ENCODE measurements around the gene TSPAN15. TPM values are rescaled to one million over a fixed set of nuclear protein-coding genes. Genes with fewer than 3 reads are reported as not detected.
A peak's percentile ranks its signal among the peaks of the same experiment; 100 is the strongest.
"Not testable (repeated sequence)": the region's sequence is repeated elsewhere in the genome, so short reads cannot be mapped to it uniquely, and the experiment has no call there.

Gene TSPAN15
- polyA plus RNA-seq, 4 donors = 43.2 to 72.1 (median 47.7) TPM

DNA sequence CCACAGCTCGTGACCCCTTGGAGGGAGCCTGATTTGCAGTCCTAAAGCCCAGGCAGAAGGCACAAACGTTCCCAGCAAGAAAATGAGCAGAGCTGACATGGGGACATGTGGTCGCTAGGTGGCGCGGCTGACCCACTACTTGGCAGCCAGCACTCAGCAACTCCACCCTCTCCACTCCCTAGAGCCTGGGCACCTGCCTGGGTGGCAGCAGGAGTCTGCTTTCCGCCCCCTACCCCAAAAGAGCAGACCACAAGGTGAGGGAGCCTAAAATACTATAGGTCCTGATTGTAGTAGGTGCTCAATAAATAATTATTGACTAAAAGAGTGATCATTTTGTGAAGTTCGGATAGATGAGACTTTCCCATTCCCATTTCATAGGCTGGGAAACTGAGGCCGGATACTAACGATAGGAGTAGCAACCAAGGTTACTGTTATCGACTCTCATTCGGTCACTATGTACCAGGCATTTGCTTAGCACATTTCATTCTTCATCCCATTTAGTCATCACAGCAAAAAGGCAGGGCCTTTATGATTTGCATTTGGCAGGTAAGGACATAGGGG, 64.5 kb downstream of the TSPAN15 start:
- DNase-seq (peak; percentile 76 to 78), FAIRE-seq (no peak)
- H3K36me3 ChIP-seq (ENCODE audit: control insufficient read depth in 3 of 3, insufficient read depth in 2 of 3, low read depth in 1 of 3, low read length in 3 of 3) = no peaks in the 10 kb centered on the region

DNA sequence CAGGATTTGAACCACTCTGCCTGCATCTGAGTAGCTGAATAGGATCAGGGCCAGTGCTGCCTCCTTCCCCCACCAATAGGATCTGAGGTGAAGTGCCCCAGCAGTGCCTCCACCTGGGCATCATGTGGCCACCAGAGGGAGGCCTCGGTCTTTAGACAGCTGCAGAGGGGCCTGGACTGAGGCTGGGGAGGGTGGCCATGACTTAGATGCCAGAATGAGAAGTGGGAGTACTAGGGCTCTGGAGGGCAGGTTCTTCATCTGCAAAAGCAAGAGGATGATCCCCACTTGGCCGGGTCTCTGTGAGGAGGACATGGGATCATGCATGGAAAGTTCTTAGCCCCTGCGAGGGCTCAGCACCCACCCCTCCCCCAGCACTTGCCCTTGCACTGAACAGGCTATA, 65.1 kb downstream of the TSPAN15 start:
- no peak overlapping the region for H3K27ac ChIP-seq (ENCODE audit: low read depth in 1 of 3, low read length in 2 of 3)
- no peaks in the 10 kb centered on the region for H3K4me1 ChIP-seq (ENCODE audit: control insufficient read depth in 3 of 3, insufficient read depth in 2 of 3, low read depth in 1 of 3, low read length in 2 of 3)
- no peaks in the 10 kb centered on the region for H3K36me3 ChIP-seq (ENCODE audit: control insufficient read depth in 3 of 3, insufficient read depth in 2 of 3, low read depth in 1 of 3, low read length in 3 of 3)
- no peaks in the 10 kb centered on the region for H3K9me3 ChIP-seq (ENCODE audit: control insufficient read depth in 2 of 2, insufficient read depth in 1 of 2, low read depth in 1 of 2, low read length in 1 of 2)
- no peak for FAIRE-seq
- H3K4me3 ChIP-seq (ENCODE audit: low read depth in 1 of 3, low read length in 3 of 3) = no peak overlapping the region
- DNase-seq = peak in 1 of 2 donors; percentile 10
- 34 to 45% (median 37%) methylated on average over 3 of the region's 3 CpGs for WGBS, 3 donors
- H3K27me3 ChIP-seq (ENCODE audit: control insufficient read depth in 3 of 3, insufficient read depth in 3 of 3, low read length in 3 of 3) = no peaks in the 10 kb centered on the region

More for the DNA sequence above, 64.5 kb downstream of the TSPAN15 start:
- H3K27me3 ChIP-seq (ENCODE audit: control insufficient read depth in 3 of 3, insufficient read depth in 3 of 3, low read length in 3 of 3) = no peaks in the 10 kb centered on the region
- H3K4me1 ChIP-seq (ENCODE audit: control insufficient read depth in 3 of 3, insufficient read depth in 2 of 3, low read depth in 1 of 3, low read length in 2 of 3) = no peaks in the 10 kb centered on the region
- no peak overlapping the region for H3K4me3 ChIP-seq (ENCODE audit: low read depth in 1 of 3, low read length in 3 of 3)
- H3K27ac ChIP-seq (ENCODE audit: low read depth in 1 of 3, low read length in 2 of 3) = no peak overlapping the region
- H3K9me3 ChIP-seq (ENCODE audit: control insufficient read depth in 2 of 2, insufficient read depth in 1 of 2, low read depth in 1 of 2, low read length in 1 of 2) = no peaks in the 10 kb centered on the region
- 28 to 30% (median 28%) methylated on average over 11 of the region's 11 CpGs for WGBS, 3 donors

DNA sequence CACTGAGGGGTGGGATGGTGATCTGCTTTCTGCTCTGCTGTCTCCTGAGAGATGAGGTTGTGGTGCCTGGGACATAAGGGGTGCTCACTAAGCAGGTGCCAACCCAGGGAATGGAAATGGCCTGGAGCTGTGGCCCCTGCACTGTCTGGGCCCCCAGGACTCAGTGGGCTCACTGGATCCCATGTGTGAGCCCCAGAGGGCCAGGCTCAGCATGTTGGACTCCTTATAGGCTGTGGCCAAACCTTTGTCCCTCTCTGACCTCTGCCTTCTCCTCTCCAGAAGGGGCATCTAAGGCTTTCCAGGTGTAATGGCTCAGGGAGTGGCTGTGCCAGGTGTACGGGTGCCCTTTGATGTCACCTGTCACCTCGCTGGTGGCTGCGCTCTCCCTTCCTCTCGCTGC, 65.5 kb downstream of the TSPAN15 start:
- FAIRE-seq (no peak), DNase-seq (no peak)
- WGBS, 3 donors = 19 to 70% (median 33%) methylated on average over 4 of the region's 4 CpGs
- Histone ChIP-seq H3K27me3 (ENCODE audit: control insufficient read depth in 3 of 3, insufficient read depth in 3 of 3, low read length in 3 of 3) (no peaks in the 10 kb centered on the region), H3K9me3 (ENCODE audit: control insufficient read depth in 2 of 2, insufficient read depth in 1 of 2, low read depth in 1 of 2, low read length in 1 of 2) (no peaks in the 10 kb centered on the region), H3K4me1 (ENCODE audit: control insufficient read depth in 3 of 3, insufficient read depth in 2 of 3, low read depth in 1 of 3, low read length in 2 of 3) (no peaks in the 10 kb centered on the region), H3K36me3 (ENCODE audit: control insufficient read depth in 3 of 3, insufficient read depth in 2 of 3, low read depth in 1 of 3, low read length in 3 of 3) (no peaks in the 10 kb centered on the region), H3K4me3 (ENCODE audit: low read depth in 1 of 3, low read length in 3 of 3) (no peak overlapping the region), H3K27ac (ENCODE audit: low read depth in 1 of 3, low read length in 2 of 3) (no peak overlapping the region)

DNA sequence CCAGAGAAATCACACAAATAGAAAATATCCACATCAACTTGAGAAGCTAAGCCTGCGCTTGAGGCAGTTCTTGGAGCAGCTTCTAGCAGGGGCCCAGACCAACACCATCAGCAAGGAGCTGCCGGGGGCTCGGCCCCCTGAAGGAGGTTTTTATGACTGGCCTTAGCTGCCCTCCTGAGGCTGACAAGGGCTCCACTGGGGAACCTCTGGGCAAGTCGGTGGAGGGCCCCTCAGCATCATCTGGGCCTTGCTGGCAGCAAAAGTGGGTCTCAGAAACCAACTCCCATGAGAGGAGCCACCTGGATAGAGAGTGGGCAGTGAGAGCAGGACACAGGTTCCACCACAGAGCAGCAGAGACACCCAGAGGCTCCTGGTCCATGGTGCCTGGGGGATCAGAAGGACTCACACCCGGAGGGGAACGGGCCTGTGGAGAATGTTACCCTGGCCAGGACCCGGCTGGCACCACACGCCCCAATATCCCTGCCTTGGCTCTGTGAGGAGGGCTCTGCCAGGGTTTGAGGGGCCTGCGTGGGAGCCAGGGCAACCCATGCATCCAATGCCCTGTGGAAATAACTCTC, 66.1 kb downstream of the TSPAN15 start:
- no peaks in the 10 kb centered on the region for H3K4me1 ChIP-seq (ENCODE audit: control insufficient read depth in 3 of 3, insufficient read depth in 2 of 3, low read depth in 1 of 3, low read length in 2 of 3)
- H3K27me3 ChIP-seq (ENCODE audit: control insufficient read depth in 3 of 3, insufficient read depth in 3 of 3, low read length in 3 of 3) = no peaks in the 10 kb centered on the region
- H3K36me3 ChIP-seq (ENCODE audit: control insufficient read depth in 3 of 3, insufficient read depth in 2 of 3, low read depth in 1 of 3, low read length in 3 of 3) = no peaks in the 10 kb centered on the region
- H3K27ac ChIP-seq (ENCODE audit: low read depth in 1 of 3, low read length in 2 of 3) = no peak overlapping the region
- no peaks in the 10 kb centered on the region for H3K9me3 ChIP-seq (ENCODE audit: control insufficient read depth in 2 of 2, insufficient read depth in 1 of 2, low read depth in 1 of 2, low read length in 1 of 2)
- no peak for DNase-seq
- 84 to 85% (median 84%) methylated on average over 9 of the region's 9 CpGs for WGBS, 3 donors
- H3K4me3 ChIP-seq (ENCODE audit: low read depth in 1 of 3, low read length in 3 of 3) = no peak overlapping the region
- no peak for FAIRE-seq

DNA sequence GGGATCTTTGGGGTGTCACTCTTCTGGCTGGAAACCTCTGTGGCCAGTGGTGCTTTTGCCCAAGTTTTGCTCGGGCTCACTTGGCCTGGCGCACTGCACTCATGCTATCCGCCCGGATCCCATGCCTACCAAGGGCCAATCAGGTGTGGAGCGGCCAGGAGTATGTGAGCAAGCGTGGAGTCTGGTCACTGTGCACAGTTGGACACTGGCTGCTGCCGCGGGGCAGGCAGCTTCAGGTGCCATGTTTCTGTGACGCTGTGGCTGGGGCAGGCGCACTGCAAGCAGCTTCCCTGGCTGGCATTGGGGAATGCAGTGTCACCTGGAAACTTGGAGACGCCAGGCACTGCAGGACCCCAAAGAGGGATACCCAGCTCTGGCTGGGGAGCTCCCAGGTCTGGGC, 76.7 kb downstream of the TSPAN15 start:
- Histone ChIP-seq H3K36me3 (ENCODE audit: control insufficient read depth in 3 of 3, insufficient read depth in 2 of 3, low read depth in 1 of 3, low read length in 3 of 3) (no peaks in the 10 kb centered on the region), H3K27ac (ENCODE audit: low read depth in 1 of 3, low read length in 2 of 3) (no peak overlapping the region), H3K9me3 (ENCODE audit: control insufficient read depth in 2 of 2, insufficient read depth in 1 of 2, low read depth in 1 of 2, low read length in 1 of 2) (no peaks in the 10 kb centered on the region), H3K4me3 (ENCODE audit: low read depth in 1 of 3, low read length in 3 of 3) (no peak overlapping the region), H3K27me3 (ENCODE audit: control insufficient read depth in 3 of 3, insufficient read depth in 3 of 3, low read length in 3 of 3) (no peaks in the 10 kb centered on the region), H3K4me1 (ENCODE audit: control insufficient read depth in 3 of 3, insufficient read depth in 2 of 3, low read depth in 1 of 3, low read length in 2 of 3) (no peaks in the 10 kb centered on the region)
- 95 to 96% (median 95%) methylated on average over 11 of the region's 11 CpGs for WGBS, 3 donors
- DNase-seq (no peak), FAIRE-seq (no peak)

DNA sequence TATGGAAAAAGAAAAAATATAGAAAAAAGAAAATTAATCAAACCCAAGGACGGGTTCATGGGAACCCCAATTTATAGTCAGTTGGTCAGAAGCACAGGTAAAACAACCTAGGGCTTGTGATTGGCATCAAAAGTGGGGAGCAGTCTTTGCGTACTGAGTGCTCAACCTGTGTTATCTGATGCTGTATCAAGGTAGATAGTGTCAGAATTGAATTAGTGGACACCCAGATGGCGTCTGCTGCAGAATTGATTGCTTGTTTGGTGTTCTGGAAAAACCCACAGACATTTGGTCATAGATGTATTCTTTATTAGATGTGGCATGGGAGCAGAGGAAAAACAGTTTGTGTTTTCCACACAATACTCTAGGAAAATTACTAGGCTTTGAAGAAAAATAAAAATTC, 82.4 kb downstream of the TSPAN15 start:
- 72 to 81% (median 76%) methylated on average over 3 of the region's 3 CpGs for WGBS, 3 donors
- Histone ChIP-seq H3K4me3 (ENCODE audit: low read depth in 1 of 3, low read length in 3 of 3) (no peak overlapping the region), H3K27ac (ENCODE audit: low read depth in 1 of 3, low read length in 2 of 3) (no peak overlapping the region), H3K36me3 (ENCODE audit: control insufficient read depth in 3 of 3, insufficient read depth in 2 of 3, low read depth in 1 of 3, low read length in 3 of 3) (no peaks in the 10 kb centered on the region), H3K9me3 (ENCODE audit: control insufficient read depth in 2 of 2, insufficient read depth in 1 of 2, low read depth in 1 of 2, low read length in 1 of 2) (peaks cover 0 to 4% of the 10 kb centered on the region in 2 donors), H3K27me3 (ENCODE audit: control insufficient read depth in 3 of 3, insufficient read depth in 3 of 3, low read length in 3 of 3) (no peaks in the 10 kb centered on the region), H3K4me1 (ENCODE audit: control insufficient read depth in 3 of 3, insufficient read depth in 2 of 3, low read depth in 1 of 3, low read length in 2 of 3) (no peaks in the 10 kb centered on the region)
- FAIRE-seq = no peak
- DNase-seq = no peak

DNA sequence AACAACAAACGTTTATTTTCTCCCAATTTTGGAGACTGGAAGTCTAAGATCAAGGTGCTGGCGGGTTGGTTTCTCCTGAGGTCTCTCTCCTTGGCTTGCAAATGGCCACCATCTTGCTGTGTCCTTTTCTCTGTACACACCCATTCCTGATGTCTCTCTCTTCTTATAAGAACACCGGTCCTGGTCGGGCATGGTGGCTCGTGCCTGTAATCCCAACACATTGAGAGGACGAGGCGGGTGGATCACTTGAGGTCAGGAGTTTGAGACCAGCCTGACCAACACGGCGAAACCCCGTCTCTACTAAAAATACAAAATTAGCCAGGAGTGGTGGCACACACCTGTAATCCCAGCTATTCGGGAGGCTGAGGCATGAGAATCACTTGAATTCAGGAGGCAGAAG, 85.3 kb downstream of the TSPAN15 start:
- 93 to 95% (median 94%) methylated on average over 11 of the region's 11 CpGs for WGBS, 3 donors
- not testable (repeated sequence) for DNase-seq; FAIRE-seq; H3K4me3 ChIP-seq (ENCODE audit: low read depth in 1 of 3, low read length in 3 of 3); H3K27ac ChIP-seq (ENCODE audit: low read depth in 1 of 3, low read length in 2 of 3); H3K27me3 ChIP-seq (ENCODE audit: control insufficient read depth in 3 of 3, insufficient read depth in 3 of 3, low read length in 3 of 3); H3K4me1 ChIP-seq (ENCODE audit: control insufficient read depth in 3 of 3, insufficient read depth in 2 of 3, low read depth in 1 of 3, low read length in 2 of 3); H3K36me3 ChIP-seq (ENCODE audit: control insufficient read depth in 3 of 3, insufficient read depth in 2 of 3, low read depth in 1 of 3, low read length in 3 of 3)
- peaks cover 0 to 13% of the 10 kb centered on the region in 2 donors for H3K9me3 ChIP-seq (ENCODE audit: control insufficient read depth in 2 of 2, insufficient read depth in 1 of 2, low read depth in 1 of 2, low read length in 1 of 2)

DNA sequence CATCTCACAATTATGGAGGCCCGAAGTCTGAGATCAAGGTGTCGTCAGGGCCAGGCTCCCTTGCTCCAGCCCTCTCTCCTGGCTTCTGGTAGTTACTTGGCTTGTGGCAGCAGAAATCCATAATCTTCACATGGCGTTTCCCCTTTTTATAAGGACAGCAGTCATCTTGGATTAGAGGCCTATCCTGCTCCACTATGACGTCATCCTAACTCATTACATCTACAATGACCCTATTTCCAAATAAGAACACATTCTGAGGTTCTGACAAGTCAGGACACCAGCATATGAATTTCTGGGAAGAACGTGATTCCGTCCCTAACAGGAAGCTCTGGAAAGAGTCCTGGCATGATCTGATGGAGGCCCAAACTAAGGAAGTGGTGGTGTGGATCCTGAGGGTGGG, 86.2 kb downstream of the TSPAN15 start:
- Histone ChIP-seq H3K27me3 (ENCODE audit: control insufficient read depth in 3 of 3, insufficient read depth in 3 of 3, low read length in 3 of 3) (no peaks in the 10 kb centered on the region), H3K4me3 (ENCODE audit: low read depth in 1 of 3, low read length in 3 of 3) (no peak overlapping the region), H3K27ac (ENCODE audit: low read depth in 1 of 3, low read length in 2 of 3) (no peak overlapping the region), H3K9me3 (ENCODE audit: control insufficient read depth in 2 of 2, insufficient read depth in 1 of 2, low read depth in 1 of 2, low read length in 1 of 2) (peaks cover 0 to 15% of the 10 kb centered on the region in 2 donors), H3K36me3 (ENCODE audit: control insufficient read depth in 3 of 3, insufficient read depth in 2 of 3, low read depth in 1 of 3, low read length in 3 of 3) (no peaks in the 10 kb centered on the region), H3K4me1 (ENCODE audit: control insufficient read depth in 3 of 3, insufficient read depth in 2 of 3, low read depth in 1 of 3, low read length in 2 of 3) (no peaks in the 10 kb centered on the region)
- FAIRE-seq (no peak), DNase-seq (no peak)
- 91 to 96% (median 92%) methylated on average over 6 of the region's 6 CpGs for WGBS, 3 donors

DNA sequence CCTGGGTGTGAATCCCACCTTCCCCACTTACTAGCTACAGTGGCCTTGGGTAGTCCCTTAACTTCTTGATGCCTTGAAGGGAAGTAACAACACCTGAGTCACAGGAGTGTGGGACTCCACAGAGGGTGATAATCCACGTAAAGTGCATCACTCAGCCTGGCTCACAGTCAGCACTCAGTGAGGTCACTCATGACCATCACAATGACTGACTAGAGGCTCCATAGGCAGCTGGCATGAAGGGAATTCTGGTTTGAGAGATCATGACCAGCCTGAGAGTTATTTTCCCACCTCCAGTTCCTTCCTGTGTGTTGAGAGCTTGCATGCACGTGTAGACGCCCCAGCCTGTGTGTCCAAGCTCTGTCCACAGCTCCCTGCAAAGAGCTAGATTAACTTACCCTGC, 87.2 kb downstream of the TSPAN15 start:
- peaks cover 0 to 15% of the 10 kb centered on the region in 2 donors for H3K9me3 ChIP-seq (ENCODE audit: control insufficient read depth in 2 of 2, insufficient read depth in 1 of 2, low read depth in 1 of 2, low read length in 1 of 2)
- 73 to 84% (median 78%) methylated on average over 3 of the region's 3 CpGs for WGBS, 3 donors
- no peak for FAIRE-seq

More for the DNA sequence above, 87.2 kb downstream of the TSPAN15 start:
- Histone ChIP-seq H3K36me3 (ENCODE audit: control insufficient read depth in 3 of 3, insufficient read depth in 2 of 3, low read depth in 1 of 3, low read length in 3 of 3) (no peaks in the 10 kb centered on the region), H3K27me3 (ENCODE audit: control insufficient read depth in 3 of 3, insufficient read depth in 3 of 3, low read length in 3 of 3) (no peaks in the 10 kb centered on the region), H3K4me1 (ENCODE audit: control insufficient read depth in 3 of 3, insufficient read depth in 2 of 3, low read depth in 1 of 3, low read length in 2 of 3) (no peaks in the 10 kb centered on the region), H3K4me3 (ENCODE audit: low read depth in 1 of 3, low read length in 3 of 3) (no peak overlapping the region), H3K27ac (ENCODE audit: low read depth in 1 of 3, low read length in 2 of 3) (no peak overlapping the region)
- no peak for DNase-seq
